Measurements from ENCODE around the gene PDZRN4.

DNA sequence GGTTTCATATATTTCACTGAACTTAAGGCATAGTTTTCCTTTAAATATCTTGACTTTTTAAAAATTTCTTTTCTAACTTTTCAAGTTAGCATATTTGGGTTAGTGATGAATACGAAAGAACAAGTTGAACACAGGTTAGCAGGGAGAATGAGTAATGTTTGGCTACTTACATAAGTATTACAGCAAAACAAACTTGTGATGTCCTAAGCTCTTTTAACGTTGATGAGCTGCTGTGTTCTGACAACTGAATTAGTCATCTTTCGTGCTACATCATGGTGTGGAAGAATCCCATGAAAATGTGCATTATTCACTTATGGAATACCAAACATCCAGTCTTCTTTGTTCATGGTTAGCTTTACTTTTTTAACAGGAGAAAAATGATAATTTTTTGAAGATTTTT, 36.3 kb upstream of the PDZRN4 start:
- TF ChIP-seq PPARA (CRISPR knock-in tag; IDR thresholded peaks at IDR 0.05; ENCODE audit: borderline replicate concordance) = no peak
- no peak for TF ChIP-seq SNAI2 (CRISPR knock-in tag; IDR thresholded peaks at IDR 0.05)
- TF ChIP-seq ZNF70 (CRISPR knock-in tag; IDR thresholded peaks at IDR 0.05) = no peak
- TF ChIP-seq PATZ1 (CRISPR knock-in tag; IDR thresholded peaks at IDR 0.05; ENCODE audit: borderline replicate concordance) = no peak
- no peak for TF ChIP-seq ARNTL (CRISPR knock-in tag; IDR thresholded peaks at IDR 0.05; ENCODE audit: borderline replicate concordance, low read depth)
- TF ChIP-seq ZFP30 (CRISPR knock-in tag; IDR thresholded peaks at IDR 0.05) = no peak
- TF ChIP-seq RARB (CRISPR knock-in tag; IDR thresholded peaks at IDR 0.05) = no peak
- TF ChIP-seq, protein P1, sequence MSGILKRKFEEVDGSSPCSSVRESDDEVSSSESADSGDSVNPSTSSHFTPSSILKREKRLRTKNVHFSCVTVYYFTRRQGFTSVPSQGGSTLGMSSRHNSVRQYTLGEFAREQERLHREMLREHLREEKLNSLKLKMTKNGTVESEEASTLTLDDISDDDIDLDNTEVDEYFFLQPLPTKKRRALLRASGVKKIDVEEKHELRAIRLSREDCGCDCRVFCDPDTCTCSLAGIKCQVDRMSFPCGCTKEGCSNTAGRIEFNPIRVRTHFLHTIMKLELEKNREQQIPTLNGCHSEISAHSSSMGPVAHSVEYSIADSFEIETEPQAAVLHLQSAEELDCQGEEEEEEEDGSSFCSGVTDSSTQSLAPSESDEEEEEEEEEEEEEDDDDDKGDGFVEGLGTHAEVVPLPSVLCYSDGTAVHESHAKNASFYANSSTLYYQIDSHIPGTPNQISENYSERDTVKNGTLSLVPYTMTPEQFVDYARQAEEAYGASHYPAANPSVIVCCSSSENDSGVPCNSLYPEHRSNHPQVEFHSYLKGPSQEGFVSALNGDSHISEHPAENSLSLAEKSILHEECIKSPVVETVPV (CRISPR knock-in tag; IDR thresholded peaks at IDR 0.05) = no peak
- TF ChIP-seq ESRRG (CRISPR knock-in tag; IDR thresholded peaks at IDR 0.05) = no peak
- TF ChIP-seq ZFP3 (CRISPR knock-in tag; IDR thresholded peaks at IDR 0.05) = no peak
- no peak for TF ChIP-seq ZNF8 (CRISPR knock-in tag; IDR thresholded peaks at IDR 0.05)
- TF ChIP-seq ISL1 (CRISPR knock-in tag; IDR thresholded peaks at IDR 0.05) = no peak
- TF ChIP-seq CREB5 (CRISPR knock-in tag; IDR thresholded peaks at IDR 0.05; ENCODE audit: low read depth) = no peak
- no peak for TF ChIP-seq POU6F1 (CRISPR knock-in tag; IDR thresholded peaks at IDR 0.05; ENCODE audit: borderline replicate concordance, low read depth)
